Measurements from ENCODE around the gene ALKBH8. TPM values are rescaled to one million over a fixed set of nuclear protein-coding genes. Genes with fewer than 3 reads are reported as not detected.

Gene ALKBH8
- total RNA-seq, 2 experiments from 2014 or later: 12.2 to 16.8 TPM

- no peaks in the 10 kb centered on the region for H3K36me3 ChIP-seq (ENCODE audit: insufficient read depth, low read length)
- H3K79me2 ChIP-seq (ENCODE audit: insufficient read depth, low read depth, low read length): no peaks in the 10 kb centered on the region
- no peak overlapping the region for H3K27ac ChIP-seq (ENCODE audit: low read depth, low read length, poor library complexity, severe bottlenecking)
- no peaks in the 10 kb centered on the region for H3K4me1 ChIP-seq (ENCODE audit: insufficient read depth, low read length, poor library complexity, severe bottlenecking)
- no peaks in the 10 kb centered on the region for H3K9me2 ChIP-seq (ENCODE audit: insufficient read depth, low read length)
- H3K4me2 ChIP-seq (ENCODE audit: low read length): no peak overlapping the region
- no peaks in the 10 kb centered on the region for H3K9me3 ChIP-seq (ENCODE audit: low read length)
- DNase-seq (ENCODE audit: low spot score): no peak
- CTCF ChIA-PET (ENCODE audit: unreplicated experiment): interaction anchor here (0.6 kb wide), 1 partner anchor 96 kb away, joined by 3 read pairs; no protein-coding TSS in a partner anchor
- POLR2A ChIA-PET: interaction anchor here (0.6 kb wide), 1 partner anchor 377 kb away, joined by 3 read pairs; no protein-coding TSS in a partner anchor
- H3K4me3 ChIP-seq (ENCODE audit: low read depth, low read length, poor library complexity, severe bottlenecking): no peak overlapping the region
- TF ChIP-seq CTCF (conservative IDR thresholded peaks at IDR 0.05; ENCODE audit: low read length) (no peak), EZH2phosphoT487 (IDR thresholded peaks at IDR 0.05; ENCODE audit: borderline replicate concordance, low read depth, low read length) (no peak)
- H2AFZ ChIP-seq (ENCODE audit: low read length): no peak overlapping the region
- BruUV-seq (replicated peaks): no TSS peak
- intact Hi-C loops (cut with micrococcal nuclease; ENCODE audit: unreplicated experiment): no loop called here
- no peaks in the 10 kb centered on the region for H4K20me1 ChIP-seq (ENCODE audit: insufficient read depth, low read length)
Observed at GRCh38 chr11:107490836-107491235, 74.7 kb downstream of the ALKBH8 start.

- TF ChIP-seq EZH2phosphoT487 (IDR thresholded peaks at IDR 0.05; ENCODE audit: borderline replicate concordance, low read depth, low read length): no peak
- TF ChIP-seq CTCF (conservative IDR thresholded peaks at IDR 0.05; ENCODE audit: low read length): no peak
- no TSS peak for BruUV-seq (replicated peaks)
- CTCF ChIA-PET (ENCODE audit: unreplicated experiment): no interaction called here
- Histone ChIP-seq H3K27ac (ENCODE audit: low read depth, low read length, poor library complexity, severe bottlenecking) (no peak overlapping the region), H2AFZ (ENCODE audit: low read length) (no peak overlapping the region), H4K20me1 (ENCODE audit: insufficient read depth, low read length) (no peaks in the 10 kb centered on the region), H3K9me3 (ENCODE audit: low read length) (no peaks in the 10 kb centered on the region), H3K4me2 (ENCODE audit: low read length) (no peak overlapping the region), H3K9me2 (ENCODE audit: insufficient read depth, low read length) (no peaks in the 10 kb centered on the region), H3K36me3 (ENCODE audit: insufficient read depth, low read length) (no peaks in the 10 kb centered on the region), H3K4me3 (ENCODE audit: low read depth, low read length, poor library complexity, severe bottlenecking) (no peak overlapping the region), H3K4me1 (ENCODE audit: insufficient read depth, low read length, poor library complexity, severe bottlenecking) (no peaks in the 10 kb centered on the region), H3K79me2 (ENCODE audit: insufficient read depth, low read depth, low read length) (no peaks in the 10 kb centered on the region)
- no peak for DNase-seq (ENCODE audit: low spot score)
- intact Hi-C loops (cut with micrococcal nuclease; ENCODE audit: unreplicated experiment): no loop called here
- POLR2A ChIA-PET: no interaction called here
Observed at GRCh38 chr11:107482234-107482633, 83.3 kb downstream of the ALKBH8 start.

GRCh38 chr11:107478922-107479321 lies 86.6 kb downstream of the ALKBH8 start:
- H3K4me1 ChIP-seq (ENCODE audit: insufficient read depth, low read length, poor library complexity, severe bottlenecking): no peaks in the 10 kb centered on the region
- no peak overlapping the region for H2AFZ ChIP-seq (ENCODE audit: low read length)
- no peaks in the 10 kb centered on the region for H3K9me2 ChIP-seq (ENCODE audit: insufficient read depth, low read length)
- TF ChIP-seq EZH2phosphoT487 (IDR thresholded peaks at IDR 0.05; ENCODE audit: borderline replicate concordance, low read depth, low read length): no peak
- TF ChIP-seq CTCF (conservative IDR thresholded peaks at IDR 0.05; ENCODE audit: low read length): no peak
- no peaks in the 10 kb centered on the region for H3K36me3 ChIP-seq (ENCODE audit: insufficient read depth, low read length)
- no TSS peak for BruUV-seq (replicated peaks)
- no peak for DNase-seq (ENCODE audit: low spot score)
- H3K27ac ChIP-seq (ENCODE audit: low read depth, low read length, poor library complexity, severe bottlenecking): no peak overlapping the region
- no peaks in the 10 kb centered on the region for H3K9me3 ChIP-seq (ENCODE audit: low read length)
- POLR2A ChIA-PET: no interaction called here
- no peak overlapping the region for H3K4me2 ChIP-seq (ENCODE audit: low read length)
- CTCF ChIA-PET (ENCODE audit: unreplicated experiment): no interaction called here
- H3K79me2 ChIP-seq (ENCODE audit: insufficient read depth, low read depth, low read length): no peaks in the 10 kb centered on the region
- no peaks in the 10 kb centered on the region for H4K20me1 ChIP-seq (ENCODE audit: insufficient read depth, low read length)
- H3K4me3 ChIP-seq (ENCODE audit: low read depth, low read length, poor library complexity, severe bottlenecking): no peak overlapping the region
- intact Hi-C loops (cut with micrococcal nuclease; ENCODE audit: unreplicated experiment): no loop called here

All from OCI-LY7 (cell line).